WTC11 (cell line): ENCODE data around the gene CIC. TPM values are rescaled to one million over a fixed set of nuclear protein-coding genes. Genes with fewer than 3 reads are reported as not detected.

ENCODE experiments used
- E2F4 ChIP-seq: sonication (generic); formaldehyde crosslinking; IDR thresholded peaks from 2 replicates; pipeline ENCODE4 v1.8.1; 2022; ENCODE audit warnings: low read depth, mild to moderate bottlenecking, moderate library complexity, missing genetic modification reagents, borderline replicate concordance
- EMX1 ChIP-seq: fragments of 250-450 bp; sonication (Bioruptor Pico); IDR thresholded peaks from 2 replicates; pipeline ENCODE4 v1.8.0; 2021; ENCODE audit warnings: mild to moderate bottlenecking
- ESRRA ChIP-seq: sonication (generic); formaldehyde crosslinking; IDR thresholded peaks from 2 replicates; pipeline ENCODE4 v1.8.1; 2022; ENCODE audit warnings: mild to moderate bottlenecking, missing genetic modification reagents, borderline replicate concordance
- GABPB1 ChIP-seq: sonication (generic); formaldehyde crosslinking; IDR thresholded peaks from 2 replicates; pipeline ENCODE4 v1.8.1; 2023; ENCODE audit warnings: mild to moderate bottlenecking, missing genetic modification reagents
- HMGA2 ChIP-seq: fragments of 250-450 bp; sonication (Bioruptor Pico); IDR thresholded peaks from 2 replicates; pipeline ENCODE4 v1.4.0; 2021; ENCODE audit warnings: mild to moderate bottlenecking, moderate library complexity
- IRF2 ChIP-seq: sonication (generic); formaldehyde crosslinking; IDR thresholded peaks from 2 replicates; pipeline ENCODE4 v1.8.0; 2022; ENCODE audit warnings: low read depth, missing genetic modification reagents, borderline replicate concordance
- JAZF1 ChIP-seq: fragments of 250-450 bp; sonication (Bioruptor Pico); IDR thresholded peaks from 2 replicates; pipeline ENCODE4 v1.9.0; 2021; ENCODE audit warnings: moderate library complexity, mild to moderate bottlenecking, inconsistent platforms
- KAT7 ChIP-seq: sonication (generic); formaldehyde crosslinking; IDR thresholded peaks from 2 replicates; pipeline ENCODE4 v1.8.1; 2023; ENCODE audit warnings: missing genetic modification reagents, mild to moderate bottlenecking, borderline replicate concordance
- RELA ChIP-seq: sonication (generic); formaldehyde crosslinking; IDR thresholded peaks from 2 replicates; pipeline ENCODE4 v1.8.1; 2022; ENCODE audit warnings: missing genetic modification reagents, mild to moderate bottlenecking, borderline replicate concordance
- RORB ChIP-seq: fragments of 250-450 bp; sonication (Bioruptor Pico); IDR thresholded peaks from 2 replicates; pipeline ENCODE4 v1.9.0; 2021; ENCODE audit warnings: mild to moderate bottlenecking
- SMAD3 ChIP-seq: sonication (generic); formaldehyde crosslinking; IDR thresholded peaks from 2 replicates; pipeline ENCODE4 v1.8.0; 2022; ENCODE audit warnings: missing genetic modification reagents, mild to moderate bottlenecking, borderline replicate concordance
- SMAD4 ChIP-seq: sonication (generic); formaldehyde crosslinking; IDR thresholded peaks from 2 replicates; pipeline ENCODE4 v1.8.0; 2022; ENCODE audit warnings: mild to moderate bottlenecking, missing genetic modification reagents
- USF2 ChIP-seq: sonication (generic); formaldehyde crosslinking; IDR thresholded peaks from 2 replicates; pipeline ENCODE4 v1.8.1; 2023; ENCODE audit warnings: mild to moderate bottlenecking, missing genetic modification reagents, moderate library complexity
- ZBTB21 ChIP-seq: sonication (generic); formaldehyde crosslinking; IDR thresholded peaks from 2 replicates; pipeline ENCODE4 v1.8.1; 2023; ENCODE audit warnings: mild to moderate bottlenecking, missing genetic modification reagents, borderline replicate concordance
- ZNF121 ChIP-seq: sonication (generic); formaldehyde crosslinking; IDR thresholded peaks from 2 replicates; pipeline ENCODE4 v1.8.0; 2023; ENCODE audit warnings: missing genetic modification reagents
- ZNF232 ChIP-seq: sonication (generic); formaldehyde crosslinking; IDR thresholded peaks from 2 replicates; pipeline ENCODE4 v1.8.0; 2022; ENCODE audit warnings: mild to moderate bottlenecking, missing genetic modification reagents
- ZNF396 ChIP-seq: fragments of 250-450 bp; sonication (Bioruptor Pico); IDR thresholded peaks from 2 replicates; pipeline ENCODE4 v1.8.0; 2021; ENCODE audit warnings: mild to moderate bottlenecking, moderate library complexity, borderline replicate concordance
- total RNA-seq: library from RNA; stranded (reverse); gene quantifications from 3 replicates; pipeline ENCODE4 v1.2.3, GENCODE V29; 2021
- TF ChIP-seq, protein P1 (sequence below): fragments of 250-450 bp; sonication (Bioruptor Pico); IDR thresholded peaks from 2 replicates; pipeline ENCODE4 v2.1.2; 2022; ENCODE audit warnings: mild to moderate bottlenecking, moderate library complexity
- TF ChIP-seq, protein P2 (sequence below): fragments of 250-450 bp; sonication (Bioruptor Pico); IDR thresholded peaks from 2 replicates; pipeline ENCODE4 v1.9.0; 2021; ENCODE audit warnings: moderate library complexity, mild to moderate bottlenecking, inconsistent platforms, borderline replicate concordance
- TF ChIP-seq, protein P3 (sequence below): fragments of 250-450 bp; sonication (Bioruptor Pico); conservative IDR thresholded peaks from 2 replicates; pipeline ENCODE4 v1.9.0; 2021; ENCODE audit warnings: mild to moderate bottlenecking
- TF ChIP-seq, protein P4 (sequence below): fragments of 250-450 bp; sonication (Bioruptor Pico); IDR thresholded peaks from 2 replicates; pipeline ENCODE4 v1.9.0; 2021; ENCODE audit warnings: mild to moderate bottlenecking, borderline replicate concordance
- TF ChIP-seq, protein P5 (sequence below): sonication (generic); formaldehyde crosslinking; IDR thresholded peaks from 2 replicates; pipeline ENCODE4 v1.8.0; 2023; ENCODE audit warnings: missing genetic modification reagents
- TF ChIP-seq, protein P6 (sequence below): sonication (generic); formaldehyde crosslinking; IDR thresholded peaks from 2 replicates; pipeline ENCODE4 v1.8.1; 2023; ENCODE audit warnings: mild to moderate bottlenecking, missing genetic modification reagents

The CIC gene
- total RNA-seq, 1 experiment from 2014 or later, result 55.8 TPM

- TF ChIP-seq, protein P1, sequence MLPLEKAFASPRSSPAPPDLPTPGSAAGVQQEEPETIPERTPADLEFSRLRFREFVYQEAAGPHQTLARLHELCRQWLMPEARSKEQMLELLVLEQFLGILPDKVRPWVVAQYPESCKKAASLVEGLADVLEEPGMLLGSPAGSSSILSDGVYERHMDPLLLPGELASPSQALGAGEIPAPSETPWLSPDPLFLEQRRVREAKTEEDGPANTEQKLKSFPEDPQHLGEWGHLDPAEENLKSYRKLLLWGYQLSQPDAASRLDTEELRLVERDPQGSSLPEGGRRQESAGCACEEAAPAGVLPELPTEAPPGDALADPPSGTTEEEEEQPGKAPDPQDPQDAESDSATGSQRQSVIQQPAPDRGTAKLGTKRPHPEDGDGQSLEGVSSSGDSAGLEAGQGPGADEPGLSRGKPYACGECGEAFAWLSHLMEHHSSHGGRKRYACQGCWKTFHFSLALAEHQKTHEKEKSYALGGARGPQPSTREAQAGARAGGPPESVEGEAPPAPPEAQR (CRISPR knock-in tag), result no peak
- TF ChIP-seq SMAD3 (CRISPR knock-in tag) (peak; percentile 65; the same call in 1 of the 2 replicates), SMAD4 (CRISPR knock-in tag) (no peak), E2F4 (no peak), IRF2 (CRISPR knock-in tag) (no peak), GABPB1 (CRISPR knock-in tag) (peak; percentile 41; the same call in 1 of the 2 replicates), KAT7 (no peak), RELA (CRISPR knock-in tag) (no peak), RORB (CRISPR knock-in tag) (no peak), ZBTB21 (CRISPR knock-in tag) (no peak), ZNF121 (CRISPR knock-in tag) (no peak), ZNF232 (no peak), ESRRA (no peak), EMX1 (no peak), JAZF1 (no peak), HMGA2 (no peak), USF2 (CRISPR knock-in tag) (peak; percentile 94), ZNF396 (CRISPR knock-in tag) (no peak)
- TF ChIP-seq, protein P2, sequence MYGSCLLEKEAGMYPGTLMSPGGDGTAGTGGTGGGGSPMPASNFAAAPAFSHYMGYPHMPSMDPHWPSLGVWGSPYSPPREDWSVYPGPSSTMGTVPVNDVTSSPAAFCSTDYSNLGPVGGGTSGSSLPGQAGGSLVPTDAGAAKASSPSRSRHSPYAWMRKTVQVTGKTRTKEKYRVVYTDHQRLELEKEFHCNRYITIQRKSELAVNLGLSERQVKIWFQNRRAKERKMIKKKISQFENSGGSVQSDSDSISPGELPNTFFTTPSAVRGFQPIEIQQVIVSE (CRISPR knock-in tag), result no peak
- TF ChIP-seq, protein P3, sequence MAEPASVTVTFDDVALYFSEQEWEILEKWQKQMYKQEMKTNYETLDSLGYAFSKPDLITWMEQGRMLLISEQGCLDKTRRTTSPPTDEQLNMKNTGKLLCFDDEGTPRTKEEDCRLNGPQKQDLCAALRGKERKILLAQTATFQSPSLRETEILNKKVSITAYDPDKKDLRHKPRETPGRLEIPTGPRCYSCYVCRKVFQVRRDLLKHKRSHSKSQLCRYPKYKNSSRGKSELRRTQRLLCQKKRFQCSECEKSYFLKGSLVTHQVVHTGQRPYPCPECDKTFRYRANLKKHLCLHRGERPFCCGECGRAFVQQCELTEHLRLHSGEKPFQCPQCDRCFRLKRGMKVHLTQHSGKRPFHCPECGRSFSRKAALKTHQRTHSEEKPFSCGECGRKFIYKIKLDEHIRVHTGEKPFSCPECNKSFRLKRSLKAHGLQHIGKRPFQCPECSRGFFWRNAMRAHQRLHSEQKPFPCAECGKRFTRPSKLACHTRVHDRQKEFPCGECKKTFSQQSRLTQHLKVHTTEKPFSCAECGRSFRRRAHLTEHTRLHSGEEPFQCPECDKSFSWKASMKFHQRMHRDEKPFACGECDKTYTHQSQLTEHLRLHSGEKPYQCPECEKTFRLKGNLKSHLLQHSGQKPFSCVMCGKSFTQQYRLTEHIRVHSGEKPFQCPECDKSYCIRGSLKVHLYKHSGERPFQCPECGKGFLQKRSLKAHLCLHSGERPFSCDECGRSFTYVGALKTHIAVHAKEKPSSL (CRISPR knock-in tag), result no peak
- TF ChIP-seq, protein P4, sequence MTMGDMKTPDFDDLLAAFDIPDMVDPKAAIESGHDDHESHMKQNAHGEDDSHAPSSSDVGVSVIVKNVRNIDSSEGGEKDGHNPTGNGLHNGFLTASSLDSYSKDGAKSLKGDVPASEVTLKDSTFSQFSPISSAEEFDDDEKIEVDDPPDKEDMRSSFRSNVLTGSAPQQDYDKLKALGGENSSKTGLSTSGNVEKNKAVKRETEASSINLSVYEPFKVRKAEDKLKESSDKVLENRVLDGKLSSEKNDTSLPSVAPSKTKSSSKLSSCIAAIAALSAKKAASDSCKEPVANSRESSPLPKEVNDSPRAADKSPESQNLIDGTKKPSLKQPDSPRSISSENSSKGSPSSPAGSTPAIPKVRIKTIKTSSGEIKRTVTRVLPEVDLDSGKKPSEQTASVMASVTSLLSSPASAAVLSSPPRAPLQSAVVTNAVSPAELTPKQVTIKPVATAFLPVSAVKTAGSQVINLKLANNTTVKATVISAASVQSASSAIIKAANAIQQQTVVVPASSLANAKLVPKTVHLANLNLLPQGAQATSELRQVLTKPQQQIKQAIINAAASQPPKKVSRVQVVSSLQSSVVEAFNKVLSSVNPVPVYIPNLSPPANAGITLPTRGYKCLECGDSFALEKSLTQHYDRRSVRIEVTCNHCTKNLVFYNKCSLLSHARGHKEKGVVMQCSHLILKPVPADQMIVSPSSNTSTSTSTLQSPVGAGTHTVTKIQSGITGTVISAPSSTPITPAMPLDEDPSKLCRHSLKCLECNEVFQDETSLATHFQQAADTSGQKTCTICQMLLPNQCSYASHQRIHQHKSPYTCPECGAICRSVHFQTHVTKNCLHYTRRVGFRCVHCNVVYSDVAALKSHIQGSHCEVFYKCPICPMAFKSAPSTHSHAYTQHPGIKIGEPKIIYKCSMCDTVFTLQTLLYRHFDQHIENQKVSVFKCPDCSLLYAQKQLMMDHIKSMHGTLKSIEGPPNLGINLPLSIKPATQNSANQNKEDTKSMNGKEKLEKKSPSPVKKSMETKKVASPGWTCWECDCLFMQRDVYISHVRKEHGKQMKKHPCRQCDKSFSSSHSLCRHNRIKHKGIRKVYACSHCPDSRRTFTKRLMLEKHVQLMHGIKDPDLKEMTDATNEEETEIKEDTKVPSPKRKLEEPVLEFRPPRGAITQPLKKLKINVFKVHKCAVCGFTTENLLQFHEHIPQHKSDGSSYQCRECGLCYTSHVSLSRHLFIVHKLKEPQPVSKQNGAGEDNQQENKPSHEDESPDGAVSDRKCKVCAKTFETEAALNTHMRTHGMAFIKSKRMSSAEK, result no peak
- TF ChIP-seq, protein P5, sequence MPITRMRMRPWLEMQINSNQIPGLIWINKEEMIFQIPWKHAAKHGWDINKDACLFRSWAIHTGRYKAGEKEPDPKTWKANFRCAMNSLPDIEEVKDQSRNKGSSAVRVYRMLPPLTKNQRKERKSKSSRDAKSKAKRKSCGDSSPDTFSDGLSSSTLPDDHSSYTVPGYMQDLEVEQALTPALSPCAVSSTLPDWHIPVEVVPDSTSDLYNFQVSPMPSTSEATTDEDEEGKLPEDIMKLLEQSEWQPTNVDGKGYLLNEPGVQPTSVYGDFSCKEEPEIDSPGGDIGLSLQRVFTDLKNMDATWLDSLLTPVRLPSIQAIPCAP (CRISPR knock-in tag), result peak; percentile 80; the same call in 1 of the 2 replicates
- TF ChIP-seq, protein P6, sequence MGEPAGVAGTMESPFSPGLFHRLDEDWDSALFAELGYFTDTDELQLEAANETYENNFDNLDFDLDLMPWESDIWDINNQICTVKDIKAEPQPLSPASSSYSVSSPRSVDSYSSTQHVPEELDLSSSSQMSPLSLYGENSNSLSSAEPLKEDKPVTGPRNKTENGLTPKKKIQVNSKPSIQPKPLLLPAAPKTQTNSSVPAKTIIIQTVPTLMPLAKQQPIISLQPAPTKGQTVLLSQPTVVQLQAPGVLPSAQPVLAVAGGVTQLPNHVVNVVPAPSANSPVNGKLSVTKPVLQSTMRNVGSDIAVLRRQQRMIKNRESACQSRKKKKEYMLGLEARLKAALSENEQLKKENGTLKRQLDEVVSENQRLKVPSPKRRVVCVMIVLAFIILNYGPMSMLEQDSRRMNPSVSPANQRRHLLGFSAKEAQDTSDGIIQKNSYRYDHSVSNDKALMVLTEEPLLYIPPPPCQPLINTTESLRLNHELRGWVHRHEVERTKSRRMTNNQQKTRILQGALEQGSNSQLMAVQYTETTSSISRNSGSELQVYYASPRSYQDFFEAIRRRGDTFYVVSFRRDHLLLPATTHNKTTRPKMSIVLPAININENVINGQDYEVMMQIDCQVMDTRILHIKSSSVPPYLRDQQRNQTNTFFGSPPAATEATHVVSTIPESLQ (CRISPR knock-in tag), result no peak
Measured at GRCh38 chr19:42219812-42220750, 49.0 kb upstream of the CIC start, which contains the start of gene ZNF526 (continued).
